Neural progenitor cell (in vitro differentiated cells): ENCODE measurements around the gene PAQR6. TPM values are rescaled to one million over a fixed set of nuclear protein-coding genes. Genes with fewer than 3 reads are reported as not detected.

ENCODE experiments used
- DNase-seq: peaks from one replicate; pipeline ENCODE4 v3.0.0-alpha.2; 2016; ENCODE audit warnings: low spot score
- H2AFZ ChIP-seq: fragments of 200-600 bp; sonication (generic); replicated peaks from 2 replicates; pipeline ENCODE4 v1.6.1; 2016; ENCODE audit warnings: antibody characterized with exemption
- H3F3A ChIP-seq: fragments of 200-600 bp; sonication (generic); 2 replicates; pipeline ENCODE4 v1.6.1; 2016; ENCODE audit warnings: antibody characterized with exemption, low read depth
- H3K27ac ChIP-seq: fragments of 200-600 bp; sonication (generic); 2 replicates; pipeline ENCODE4 v1.5.1; 2016; ENCODE audit warnings: mild to moderate bottlenecking
- H3K27me3 ChIP-seq: fragments of 200-600 bp; sonication (generic); 2 replicates; pipeline ENCODE4 v1.6.1; 2016; ENCODE audit warnings: mild to moderate bottlenecking, moderate library complexity
- H3K36me3 ChIP-seq: fragments of 200-600 bp; sonication (generic); 2 replicates; pipeline ENCODE4 v1.5.1; 2016
- H3K4me1 ChIP-seq: fragments of 200-600 bp; sonication (generic); 2 replicates; pipeline ENCODE4 v1.6.1; 2016; ENCODE audit warnings: mixed run types
- H3K4me2 ChIP-seq: fragments of 200-600 bp; sonication (generic); 2 replicates; pipeline ENCODE4 v1.6.1; 2016
- H3K4me3 ChIP-seq: fragments of 200-600 bp; sonication (generic); 2 replicates; pipeline ENCODE4 v1.5.1; 2016
- H3K79me2 ChIP-seq: fragments of 200-600 bp; sonication (generic); 2 replicates; pipeline ENCODE4 v1.6.1; 2016; ENCODE audit warnings: low read depth
- H3K9ac ChIP-seq: fragments of 200-600 bp; sonication (generic); 2 replicates; pipeline ENCODE4 v1.6.1; 2016
- H3K9me3 ChIP-seq: fragments of 200-600 bp; sonication (generic); 2 replicates; pipeline ENCODE4 v1.5.1; 2016; ENCODE audit warnings: low read depth
- H4K20me1 ChIP-seq: fragments of 200-600 bp; sonication (generic); 2 replicates; pipeline ENCODE4 v1.6.1; 2016; ENCODE audit warnings: low read depth
- H3K27ac Mint-ChIP-seq: 3 replicates; pipeline ENCODE4 v1.8.0; 2021; ENCODE audit warnings: mixed read lengths
- H3K27me3 Mint-ChIP-seq: 2 replicates; pipeline ENCODE4 v1.8.0; 2022; ENCODE audit warnings: low read depth, mild to moderate bottlenecking, inconsistent platforms, moderate library complexity, mixed read lengths; ENCODE audit not compliant: insufficient read depth
- H3K36me3 Mint-ChIP-seq: 3 replicates; pipeline ENCODE4 v1.8.0; 2021; ENCODE audit warnings: mixed read lengths
- H3K4me1 Mint-ChIP-seq: 3 replicates; pipeline ENCODE4 v1.8.0; 2021; ENCODE audit warnings: mixed read lengths
- H3K4me3 Mint-ChIP-seq: 3 replicates; pipeline ENCODE4 v1.8.0; 2021; ENCODE audit warnings: mild to moderate bottlenecking, moderate library complexity, mixed read lengths
- H3K9me3 Mint-ChIP-seq: 3 replicates; pipeline ENCODE4 v1.8.0; 2020; ENCODE audit warnings: mixed read lengths
- EZH2 ChIP-seq: fragments of 200-600 bp; sonication (generic); IDR thresholded peaks from 2 replicates; pipeline ENCODE4 v1.6.1; 2017; ENCODE audit warnings: antibody characterized with exemption, mild to moderate bottlenecking, moderate library complexity
- EZH2phosphoT487 ChIP-seq: fragments of 200-600 bp; sonication (generic); IDR thresholded peaks from 2 replicates; pipeline ENCODE4 v1.6.1; 2017; ENCODE audit warnings: antibody characterized with exemption
- total RNA-seq: library from RNA; depleted of rRNA; stranded (reverse); fragments of >200 nt; gene quantifications from 2 replicates; pipeline ENCODE4 v1.2.3, GENCODE V29; 2015; ENCODE audit warnings: low replicate concordance
- TF ChIP-seq, protein P1 (sequence below): fragments of 200-600 bp; sonication (generic); IDR thresholded peaks from 2 replicates; pipeline ENCODE4 v1.5.1; 2017; ENCODE audit warnings: antibody characterized with exemption, mild to moderate bottlenecking

The PAQR6 gene
- total RNA-seq, 1 donor from 2014 or later = 5.0 TPM

DNA sequence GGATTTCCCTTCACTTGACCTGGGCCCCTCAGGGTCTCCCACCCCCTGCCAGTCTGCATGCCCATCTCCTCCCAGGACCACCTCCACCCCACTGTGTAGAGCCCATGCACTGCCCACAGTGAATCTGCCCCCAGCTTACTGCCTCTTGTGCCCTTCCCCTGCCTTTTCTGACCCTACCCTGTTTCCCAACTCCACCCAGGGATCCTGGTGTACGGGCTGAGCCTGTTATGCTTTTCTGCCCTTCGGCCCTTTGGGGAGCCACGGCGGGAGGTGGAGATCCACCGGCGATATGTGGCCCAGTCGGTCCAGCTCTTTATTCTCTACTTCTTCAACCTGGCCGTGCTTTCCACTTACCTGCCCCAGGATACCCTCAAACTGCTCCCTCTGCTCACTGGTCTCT lies 38.2 kb upstream of the PAQR6 start:
- peaks cover 10% of the 10 kb centered on the region for H4K20me1 ChIP-seq
- H3K36me3 Mint-ChIP-seq = no peaks in the 10 kb centered on the region
- H3K4me1 ChIP-seq = peaks cover 12% of the 10 kb centered on the region
- H3K9me3 ChIP-seq = no peaks in the 10 kb centered on the region
- no peaks in the 10 kb centered on the region for H3K9me3 Mint-ChIP-seq
- no peak overlapping the region for H3K9ac ChIP-seq
- no peak overlapping the region for H3K27ac Mint-ChIP-seq
- H3K4me3 Mint-ChIP-seq = no peak overlapping the region
- peaks cover 2% of the 10 kb centered on the region for H3K27me3 Mint-ChIP-seq
- H3K79me2 ChIP-seq = peaks cover 19% of the 10 kb centered on the region
- H3K4me3 ChIP-seq = no peak overlapping the region
- H2AFZ ChIP-seq = no peak overlapping the region
- no peak for DNase-seq
- no peaks in the 10 kb centered on the region for H3K27me3 ChIP-seq
- no peaks in the 10 kb centered on the region for H3F3A ChIP-seq
- peaks cover 19% of the 10 kb centered on the region for H3K4me1 Mint-ChIP-seq
- TF ChIP-seq EZH2phosphoT487 = no peak
- TF ChIP-seq, protein P1, sequence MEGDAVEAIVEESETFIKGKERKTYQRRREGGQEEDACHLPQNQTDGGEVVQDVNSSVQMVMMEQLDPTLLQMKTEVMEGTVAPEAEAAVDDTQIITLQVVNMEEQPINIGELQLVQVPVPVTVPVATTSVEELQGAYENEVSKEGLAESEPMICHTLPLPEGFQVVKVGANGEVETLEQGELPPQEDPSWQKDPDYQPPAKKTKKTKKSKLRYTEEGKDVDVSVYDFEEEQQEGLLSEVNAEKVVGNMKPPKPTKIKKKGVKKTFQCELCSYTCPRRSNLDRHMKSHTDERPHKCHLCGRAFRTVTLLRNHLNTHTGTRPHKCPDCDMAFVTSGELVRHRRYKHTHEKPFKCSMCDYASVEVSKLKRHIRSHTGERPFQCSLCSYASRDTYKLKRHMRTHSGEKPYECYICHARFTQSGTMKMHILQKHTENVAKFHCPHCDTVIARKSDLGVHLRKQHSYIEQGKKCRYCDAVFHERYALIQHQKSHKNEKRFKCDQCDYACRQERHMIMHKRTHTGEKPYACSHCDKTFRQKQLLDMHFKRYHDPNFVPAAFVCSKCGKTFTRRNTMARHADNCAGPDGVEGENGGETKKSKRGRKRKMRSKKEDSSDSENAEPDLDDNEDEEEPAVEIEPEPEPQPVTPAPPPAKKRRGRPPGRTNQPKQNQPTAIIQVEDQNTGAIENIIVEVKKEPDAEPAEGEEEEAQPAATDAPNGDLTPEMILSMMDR = no peak
- TF ChIP-seq EZH2 = no peak
- H3K36me3 ChIP-seq = no peaks in the 10 kb centered on the region
- H3K27ac ChIP-seq = no peak overlapping the region
- H3K4me2 ChIP-seq = no peak overlapping the region

DNA sequence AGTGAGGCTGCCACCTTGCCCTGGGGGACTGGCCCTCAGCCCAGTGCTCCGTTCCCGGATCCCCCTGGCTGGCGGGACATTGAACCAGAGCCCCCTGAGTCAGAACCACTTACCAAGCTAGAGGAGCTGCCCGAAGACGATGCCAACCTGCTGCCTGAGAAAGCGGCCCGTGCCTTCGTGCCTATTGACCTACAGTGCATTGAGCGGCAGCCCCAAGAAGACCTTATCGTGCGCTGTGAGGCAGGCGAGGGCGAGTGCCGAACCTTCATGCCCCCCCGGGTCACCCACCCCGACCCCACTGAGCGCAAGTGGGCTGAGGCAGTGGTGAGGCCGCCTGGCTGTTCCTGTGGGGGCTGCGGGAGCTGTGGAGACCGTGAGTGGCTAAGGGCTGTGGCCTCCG lies 37.6 kb upstream of the PAQR6 start:
- peaks cover 16% of the 10 kb centered on the region for H4K20me1 ChIP-seq
- H3K9me3 Mint-ChIP-seq = no peaks in the 10 kb centered on the region
- H3K4me3 Mint-ChIP-seq = no peak overlapping the region
- peaks cover 25% of the 10 kb centered on the region for H3K79me2 ChIP-seq
- DNase-seq = no peak
- peaks cover 14% of the 10 kb centered on the region for H3K4me1 ChIP-seq
- H3K27ac Mint-ChIP-seq = no peak overlapping the region
- H3K27me3 ChIP-seq = no peaks in the 10 kb centered on the region
- TF ChIP-seq, protein P1 = no peak
- TF ChIP-seq EZH2phosphoT487 (no peak), EZH2 (no peak)
- no peak overlapping the region for H2AFZ ChIP-seq
- no peaks in the 10 kb centered on the region for H3K36me3 ChIP-seq
- no peak overlapping the region for H3K9ac ChIP-seq
- no peak overlapping the region for H3K4me3 ChIP-seq
- H3K9me3 ChIP-seq = no peaks in the 10 kb centered on the region
- no peaks in the 10 kb centered on the region for H3F3A ChIP-seq
- peaks cover 20% of the 10 kb centered on the region for H3K4me1 Mint-ChIP-seq
- no peaks in the 10 kb centered on the region for H3K36me3 Mint-ChIP-seq
- H3K4me2 ChIP-seq = no peak overlapping the region
- no peak overlapping the region for H3K27ac ChIP-seq
- H3K27me3 Mint-ChIP-seq = peaks cover 2% of the 10 kb centered on the region

DNA sequence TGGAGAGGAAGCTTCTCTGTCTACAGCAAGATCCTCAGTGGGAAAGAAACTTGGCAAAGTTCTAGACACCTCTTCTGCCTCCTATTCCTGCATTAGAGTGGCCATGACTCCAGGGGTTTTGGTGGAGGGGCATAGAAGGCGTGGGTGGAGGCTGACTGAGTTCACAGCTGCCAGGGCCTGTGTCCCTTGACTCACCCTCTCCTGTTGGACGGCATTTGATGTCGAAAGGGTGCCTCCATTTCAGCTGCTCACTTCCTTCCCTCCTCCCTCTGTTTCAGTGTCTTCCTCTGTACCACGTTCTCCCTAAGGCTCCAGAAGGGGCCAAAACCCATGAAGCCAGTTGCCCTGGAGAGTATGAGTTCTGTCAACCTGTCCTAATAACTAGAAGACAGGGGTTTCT lies 36.9 kb upstream of the PAQR6 start:
- Histone ChIP-seq H3K9ac (no peak overlapping the region), H3F3A (no peaks in the 10 kb centered on the region), H3K4me2 (no peak overlapping the region), H3K4me3 (no peak overlapping the region), H3K27ac (no peak overlapping the region), H3K9me3 (no peaks in the 10 kb centered on the region), H3K27me3 (no peaks in the 10 kb centered on the region), H3K4me1 (peaks cover 14% of the 10 kb centered on the region), H3K79me2 (peaks cover 32% of the 10 kb centered on the region), H3K36me3 (peaks cover under 1% of the 10 kb centered on the region), H4K20me1 (peaks cover 22% of the 10 kb centered on the region), H2AFZ (no peak overlapping the region)
- DNase-seq = no peak
- Mint-ChIP-seq H3K4me1 (peaks cover 23% of the 10 kb centered on the region), H3K36me3 (no peaks in the 10 kb centered on the region), H3K4me3 (no peak overlapping the region), H3K27ac (no peak overlapping the region), H3K9me3 (no peaks in the 10 kb centered on the region), H3K27me3 (peaks cover 2% of the 10 kb centered on the region)
- TF ChIP-seq, protein P1 = no peak
- no peak for TF ChIP-seq EZH2phosphoT487
- no peak for TF ChIP-seq EZH2
